Measurements from ENCODE around the gene PROSER3. TPM values are rescaled to one million over a fixed set of nuclear protein-coding genes. Genes with fewer than 3 reads are reported as not detected.

The PROSER3 gene
- polyA plus RNA-seq, 3 donors, result 1.8 to 14.7 (median 2.9) TPM

- Mint-ChIP-seq H3K4me1 (no peaks in the 10 kb centered on the region), H3K9me3 (peaks cover 0 to under 1% (median 0%) of the 10 kb centered on the region in 7 donors), H3K27ac (peak overlapping the region in 1 of 7 donors; percentile 71), H3K36me3 (peaks cover under 1 to 6% of the 10 kb centered on the region in 2 donors), H3K4me3 (no peak overlapping the region), H3K27me3 (ENCODE audit: low read depth in 3 of 3) (peaks cover 11 to 19% (median 14%) of the 10 kb centered on the region in 3 donors)
- Histone ChIP-seq H3K9ac (ENCODE audit: insufficient read depth, low read length, poor library complexity, severe bottlenecking) (no peak overlapping the region), H3K4me3 (replicated peaks in 1 of 3; ENCODE audit: low read depth in 2 of 3, low read length in 3 of 3) (no peak overlapping the region), H3K4me1 (ENCODE audit: control insufficient read depth in 1 of 2, insufficient read depth in 2 of 2, low read length in 2 of 2) (no peaks in the 10 kb centered on the region), H3K9me3 (replicated peaks in 1 of 2; ENCODE audit: control insufficient read depth in 1 of 2, insufficient read depth in 1 of 2, low read length in 2 of 2) (no peaks in the 10 kb centered on the region), H3K36me3 (replicated peaks in 1 of 2; ENCODE audit: control insufficient read depth in 1 of 2, insufficient read depth in 2 of 2, low read length in 2 of 2) (peaks cover 2 to 7% of the 10 kb centered on the region in 2 donors), H2AFZ (ENCODE audit: insufficient read depth, low read depth, low read length, poor library complexity, severe bottlenecking) (no peak overlapping the region), H3K79me2 (ENCODE audit: insufficient read depth, low read length) (no peaks in the 10 kb centered on the region), H4K20me1 (ENCODE audit: insufficient read depth, low read length) (no peaks in the 10 kb centered on the region), H3K27ac (ENCODE audit: low read depth in 1 of 2, low read length in 2 of 2) (no peak overlapping the region), H3K4me2 (replicated peaks; ENCODE audit: extremely low read depth, low read length, poor library complexity, severe bottlenecking) (no peak overlapping the region), H3K27me3 (ENCODE audit: control insufficient read depth in 2 of 2, insufficient read depth in 2 of 2, low read length in 2 of 2) (peaks cover 0 to under 1% of the 10 kb centered on the region in 2 donors)
- no peak for TF ChIP-seq CTCF (IDR thresholded peaks at IDR 0.05)
- peak in 1 of 3 donors; percentile 3 for DNase-seq
- 80% methylated on average over 20 of the region's 20 CpGs for WGBS (ENCODE audit: insufficient coverage)
- intact Hi-C loops (cut with micrococcal nuclease), result no loop called here
These were observed 33.2 kb downstream of the PROSER3 start for GRCh38 chr19:35790981-35791813.

- intact Hi-C loops (cut with micrococcal nuclease), result no loop called here
- Histone ChIP-seq H4K20me1 (ENCODE audit: insufficient read depth, low read length) (no peaks in the 10 kb centered on the region), H3K36me3 (replicated peaks in 1 of 2; ENCODE audit: control insufficient read depth in 1 of 2, insufficient read depth in 2 of 2, low read length in 2 of 2) (peaks cover 0 to 7% of the 10 kb centered on the region in 2 donors), H3K4me1 (ENCODE audit: control insufficient read depth in 1 of 2, insufficient read depth in 2 of 2, low read length in 2 of 2) (no peaks in the 10 kb centered on the region), H3K27ac (ENCODE audit: low read depth in 1 of 2, low read length in 2 of 2) (no peak overlapping the region), H3K4me3 (replicated peaks in 1 of 3; ENCODE audit: low read depth in 2 of 3, low read length in 3 of 3) (no peak overlapping the region), H3K9me3 (replicated peaks in 1 of 2; ENCODE audit: control insufficient read depth in 1 of 2, insufficient read depth in 1 of 2, low read length in 2 of 2) (no peaks in the 10 kb centered on the region), H3K27me3 (ENCODE audit: control insufficient read depth in 2 of 2, insufficient read depth in 2 of 2, low read length in 2 of 2) (peaks cover 2 to 7% of the 10 kb centered on the region in 2 donors), H3K4me2 (replicated peaks; ENCODE audit: extremely low read depth, low read length, poor library complexity, severe bottlenecking) (no peak overlapping the region), H2AFZ (ENCODE audit: insufficient read depth, low read depth, low read length, poor library complexity, severe bottlenecking) (no peak overlapping the region), H3K79me2 (ENCODE audit: insufficient read depth, low read length) (no peaks in the 10 kb centered on the region), H3K9ac (ENCODE audit: insufficient read depth, low read length, poor library complexity, severe bottlenecking) (no peak overlapping the region)
- TF ChIP-seq CTCF (IDR thresholded peaks at IDR 0.05), result no peak
- Mint-ChIP-seq H3K36me3 (peaks cover 0 to 4% of the 10 kb centered on the region in 2 donors), H3K4me3 (no peak overlapping the region), H3K27me3 (ENCODE audit: low read depth in 3 of 3) (peaks cover 17 to 26% (median 20%) of the 10 kb centered on the region in 3 donors), H3K27ac (no peak overlapping the region), H3K4me1 (no peaks in the 10 kb centered on the region), H3K9me3 (peaks cover 0 to 5% (median 0%) of the 10 kb centered on the region in 7 donors)
- DNase-seq, result no peak
- 94% methylated on average over 6 of the region's 9 CpGs for WGBS (ENCODE audit: insufficient coverage)
These were observed 33.9 kb downstream of the PROSER3 start for GRCh38 chr19:35791814-35792279.

Data from CD14-positive monocyte (primary cell).